ENCODE measurements around the gene KCNJ14.

DNA sequence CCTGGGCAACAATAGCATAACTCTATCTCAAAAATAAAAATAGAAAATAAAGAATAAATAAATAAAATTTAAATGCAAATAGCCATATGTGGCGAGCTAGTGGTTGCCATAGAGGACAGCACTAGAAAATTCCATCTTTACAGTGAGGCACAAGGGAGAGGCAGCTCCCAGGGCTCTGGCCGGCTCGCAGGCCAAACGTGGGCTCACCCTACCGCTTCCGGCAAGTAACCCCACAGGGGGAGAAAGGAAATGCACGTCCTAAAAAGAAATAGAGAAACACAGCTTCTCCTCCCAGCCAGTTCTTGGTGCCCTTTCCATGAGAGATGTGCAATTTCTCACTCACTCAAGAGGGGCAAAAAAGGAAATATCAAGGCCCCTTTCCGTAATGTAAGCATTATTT lies 22.0 kb upstream of the KCNJ14 start:
- TF ChIP-seq, protein P1, sequence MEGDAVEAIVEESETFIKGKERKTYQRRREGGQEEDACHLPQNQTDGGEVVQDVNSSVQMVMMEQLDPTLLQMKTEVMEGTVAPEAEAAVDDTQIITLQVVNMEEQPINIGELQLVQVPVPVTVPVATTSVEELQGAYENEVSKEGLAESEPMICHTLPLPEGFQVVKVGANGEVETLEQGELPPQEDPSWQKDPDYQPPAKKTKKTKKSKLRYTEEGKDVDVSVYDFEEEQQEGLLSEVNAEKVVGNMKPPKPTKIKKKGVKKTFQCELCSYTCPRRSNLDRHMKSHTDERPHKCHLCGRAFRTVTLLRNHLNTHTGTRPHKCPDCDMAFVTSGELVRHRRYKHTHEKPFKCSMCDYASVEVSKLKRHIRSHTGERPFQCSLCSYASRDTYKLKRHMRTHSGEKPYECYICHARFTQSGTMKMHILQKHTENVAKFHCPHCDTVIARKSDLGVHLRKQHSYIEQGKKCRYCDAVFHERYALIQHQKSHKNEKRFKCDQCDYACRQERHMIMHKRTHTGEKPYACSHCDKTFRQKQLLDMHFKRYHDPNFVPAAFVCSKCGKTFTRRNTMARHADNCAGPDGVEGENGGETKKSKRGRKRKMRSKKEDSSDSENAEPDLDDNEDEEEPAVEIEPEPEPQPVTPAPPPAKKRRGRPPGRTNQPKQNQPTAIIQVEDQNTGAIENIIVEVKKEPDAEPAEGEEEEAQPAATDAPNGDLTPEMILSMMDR (IDR thresholded peaks at IDR 0.05; ENCODE audit: borderline replicate concordance, extremely low read depth, low read length, poor library complexity, severe bottlenecking), result no peak
- no peak for TF ChIP-seq EZH2 (IDR thresholded peaks at IDR 0.05; ENCODE audit: borderline replicate concordance, low read depth, low read length, severe bottlenecking)
